CD4-positive, CD25-positive, alpha-beta regulatory T cell (primary cell): ENCODE measurements around the gene FOXF2. TPM values are rescaled to one million over a fixed set of nuclear protein-coding genes. Genes with fewer than 3 reads are reported as not detected.
"Not testable (repeated sequence)": the region's sequence is repeated elsewhere in the genome, so short reads cannot be mapped to it uniquely, and the experiment has no call there.

Experiments
- ATAC-seq, 2 donors: fragments of 150-1000 bp; cut with Tn5 transposase; one replicate each; pipeline ENCODE4 v1.10.0; 2021; ENCODE audit warnings: low read depth in 2 of 2, moderate number of reproducible peaks in 2 of 2, moderate library complexity in 1 of 2
- DNase-seq, 3 donors: peaks; one replicate each; pipeline versions ENCODE4 v3.0.0 to v3.0.0-alpha.2; 2012 to 2022; ENCODE audit warnings: mixed read lengths in 1 of 3
- H3K27ac ChIP-seq: one replicate; pipeline ENCODE4 v1.7.0; 2013; ENCODE audit warnings: mild to moderate bottlenecking, low read length; ENCODE audit not compliant: insufficient read depth, poor library complexity, severe bottlenecking
- H3K27me3 ChIP-seq: one replicate; pipeline ENCODE4 v1.7.0; 2013; ENCODE audit warnings: low read length; ENCODE audit not compliant: control insufficient read depth, insufficient read depth
- H3K36me3 ChIP-seq: one replicate; pipeline ENCODE4 v1.7.0; 2013; ENCODE audit warnings: mild to moderate bottlenecking, low read length, moderate library complexity; ENCODE audit not compliant: control insufficient read depth, insufficient read depth
- H3K4me1 ChIP-seq: 2 replicates; pipeline ENCODE4 v1.7.0; 2013; ENCODE audit warnings: mild to moderate bottlenecking, low read length; ENCODE audit not compliant: insufficient read depth, control insufficient read depth, poor library complexity, severe bottlenecking
- H3K4me3 ChIP-seq: one replicate; pipeline ENCODE4 v1.7.0; 2013; ENCODE audit warnings: low read depth, mild to moderate bottlenecking, low read length, moderate library complexity
- H3K9me3 ChIP-seq, 2 experiments: 1 replicate in 1 of 2; 2 replicates in 1 of 2; pipeline ENCODE4 v1.7.0; 2013; ENCODE audit warnings: low read length in 2 of 2, mild to moderate bottlenecking in 1 of 2, moderate library complexity in 1 of 2; ENCODE audit not compliant: control insufficient read depth in 2 of 2
- H3K27ac Mint-ChIP-seq, 3 donors: one replicate each; pipeline ENCODE4 v1.8.0; 2020 to 2022; ENCODE audit warnings: mild to moderate bottlenecking in 3 of 3, mixed read lengths in 3 of 3, moderate library complexity in 2 of 3
- H3K27me3 Mint-ChIP-seq: one replicate; pipeline ENCODE4 v1.8.0; 2022; ENCODE audit warnings: mild to moderate bottlenecking, mixed read lengths
- H3K36me3 Mint-ChIP-seq: one replicate; pipeline ENCODE4 v1.8.0; 2020; ENCODE audit warnings: mixed read lengths
- H3K4me1 Mint-ChIP-seq, 4 donors: one replicate each; pipeline ENCODE4 v1.8.0; 2020 to 2022; ENCODE audit warnings: mixed read lengths in 4 of 4, mild to moderate bottlenecking in 1 of 4
- H3K4me3 Mint-ChIP-seq, 4 donors: one replicate each; pipeline ENCODE4 v1.8.0; 2020 to 2022; ENCODE audit warnings: mild to moderate bottlenecking in 4 of 4, mixed read lengths in 4 of 4, moderate library complexity in 3 of 4
- H3K9me3 Mint-ChIP-seq, 7 donors: one replicate each; pipeline ENCODE4 v1.8.0; 2020 to 2022; ENCODE audit warnings: mixed read lengths in 7 of 7, mild to moderate bottlenecking in 3 of 7, moderate library complexity in 2 of 7
- polyA plus RNA-seq, 4 donors: library from polyadenylated mRNA; unstranded; fragments of 300-500 nt; fragmentation: Illumina TruSeq; gene quantifications; one replicate each; pipeline ENCODE4 v1.2.3, GENCODE V29; 2021
- total RNA-seq: library from RNA; stranded (reverse); gene quantifications from one replicate; pipeline ENCODE4 v1.2.3, GENCODE V29; 2022

FOXF2 gene
- total and polyA plus RNA-seq, 5 donors from 2014 or later: not detected

DNA sequence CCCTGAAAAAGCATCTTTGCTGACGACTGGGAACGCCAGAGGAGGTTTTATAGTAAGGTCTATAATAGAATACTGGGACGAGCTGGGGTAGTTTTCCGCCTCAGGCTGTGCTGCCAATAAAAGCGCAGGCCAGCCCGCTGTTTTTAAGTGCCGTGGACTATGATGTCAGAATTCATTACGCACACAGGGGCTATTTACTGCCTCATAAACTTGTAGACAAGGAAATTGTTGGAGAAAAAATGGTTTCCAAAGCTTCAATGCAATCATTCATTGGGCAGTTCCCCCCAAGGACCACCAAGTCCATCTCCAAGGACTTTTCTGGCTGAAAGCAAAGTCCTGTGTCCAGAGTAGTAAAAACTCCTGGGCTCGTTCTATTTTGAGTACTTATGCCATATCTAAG, 20.4 kb upstream of the FOXF2 start:
- no peak overlapping the region for H3K4me3 Mint-ChIP-seq
- Histone ChIP-seq H3K4me3 (no peak overlapping the region), H3K4me1 (no peaks in the 10 kb centered on the region), H3K27me3 (peaks cover 25% of the 10 kb centered on the region), H3K27ac (no peak overlapping the region), H3K9me3 (no peaks in the 10 kb centered on the region), H3K36me3 (no peaks in the 10 kb centered on the region)
- DNase-seq: no peak
- H3K27ac Mint-ChIP-seq: no peak overlapping the region
- peaks cover 46% of the 10 kb centered on the region for H3K27me3 Mint-ChIP-seq
- peaks cover 0 to 8% (median 2%) of the 10 kb centered on the region in 7 donors for H3K9me3 Mint-ChIP-seq
- H3K36me3 Mint-ChIP-seq: no peaks in the 10 kb centered on the region
- no peak for ATAC-seq
- no peaks in the 10 kb centered on the region for H3K4me1 Mint-ChIP-seq

DNA sequence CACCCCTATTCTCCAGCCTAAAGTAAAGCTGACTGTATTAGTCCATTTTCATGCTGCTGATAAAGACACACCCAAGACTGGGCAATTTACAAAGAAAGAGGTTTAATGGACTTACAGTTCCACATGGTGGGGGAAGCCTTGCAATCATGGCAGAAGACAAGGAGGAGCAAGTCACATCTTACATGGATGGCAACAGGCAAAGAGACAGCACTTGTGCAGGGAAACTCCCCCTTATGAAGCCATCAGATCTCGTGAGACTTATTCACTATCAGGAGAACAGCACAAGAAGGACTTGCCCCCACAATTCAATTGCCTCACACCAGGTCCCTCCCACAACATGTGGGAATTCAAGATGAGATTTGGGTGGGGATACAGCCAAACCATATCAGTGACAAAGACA, 19.7 kb upstream of the FOXF2 start:
- DNase-seq, H3K36me3 Mint-ChIP-seq, H3K9me3 Mint-ChIP-seq, H3K4me1 ChIP-seq, H3K27ac ChIP-seq, H3K36me3 ChIP-seq, H3K9me3 ChIP-seq, H3K4me1 Mint-ChIP-seq, ATAC-seq, H3K4me3 ChIP-seq, H3K4me3 Mint-ChIP-seq, H3K27ac Mint-ChIP-seq: not testable (repeated sequence)
- peaks cover 49% of the 10 kb centered on the region for H3K27me3 Mint-ChIP-seq
- H3K27me3 ChIP-seq: peaks cover 30% of the 10 kb centered on the region

DNA sequence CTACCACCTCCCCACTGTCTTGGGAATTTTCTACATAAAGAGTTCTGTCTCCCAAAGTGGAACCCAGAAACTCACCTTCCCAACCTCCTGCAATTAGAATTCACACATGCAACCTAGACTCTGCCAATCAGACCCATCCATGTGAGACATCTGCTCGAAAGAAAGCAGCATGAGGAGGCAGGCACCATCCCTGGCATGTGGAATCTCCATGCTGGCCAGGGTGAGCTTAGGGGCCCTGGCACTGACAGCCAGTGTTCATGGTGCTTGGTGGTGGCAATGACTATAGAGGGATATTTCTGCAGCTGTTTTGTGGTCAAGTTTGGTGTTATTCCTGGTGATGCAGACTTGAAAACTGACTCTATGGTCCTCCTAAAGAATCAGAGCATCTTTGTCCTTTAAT, 17.4 kb upstream of the FOXF2 start:
- Mint-ChIP-seq H3K9me3 (peaks cover 0 to 8% (median 2%) of the 10 kb centered on the region in 7 donors), H3K4me3 (no peak overlapping the region), H3K4me1 (no peaks in the 10 kb centered on the region), H3K27ac (no peak overlapping the region), H3K27me3 (peaks cover 61% of the 10 kb centered on the region), H3K36me3 (no peaks in the 10 kb centered on the region)
- ATAC-seq (no peak), DNase-seq (no peak)
- H3K27me3 ChIP-seq: peaks cover 37% of the 10 kb centered on the region
- no peaks in the 10 kb centered on the region for H3K36me3 ChIP-seq
- H3K4me3 ChIP-seq: no peak overlapping the region
- H3K27ac ChIP-seq: no peak overlapping the region
- H3K4me1 ChIP-seq: no peaks in the 10 kb centered on the region
- H3K9me3 ChIP-seq: no peaks in the 10 kb centered on the region

DNA sequence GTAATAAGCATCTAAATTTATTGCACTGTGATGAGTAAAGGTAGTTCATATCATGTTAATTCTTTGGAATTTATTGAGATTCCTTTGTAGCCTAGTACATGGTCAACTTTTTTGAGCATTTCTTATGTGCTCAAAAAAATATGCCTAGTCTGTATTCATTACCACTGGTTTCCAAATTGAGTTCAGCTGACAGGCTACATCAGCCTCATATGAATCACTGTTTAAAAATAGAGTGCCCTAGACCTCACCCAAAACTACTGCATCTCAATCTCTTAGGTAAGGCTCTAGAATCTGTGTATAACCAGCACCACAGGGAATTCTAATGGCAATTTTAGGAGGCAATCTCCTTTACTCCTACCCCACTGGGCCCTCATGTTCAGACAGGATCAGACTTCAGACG, 16.7 kb upstream of the FOXF2 start:
- H3K36me3 ChIP-seq: no peaks in the 10 kb centered on the region
- H3K27me3 ChIP-seq: peaks cover 40% of the 10 kb centered on the region
- Mint-ChIP-seq H3K4me1 (peaks cover 0 to 3% (median 0%) of the 10 kb centered on the region in 4 donors), H3K27me3 (peaks cover 65% of the 10 kb centered on the region), H3K4me3 (no peak overlapping the region), H3K36me3 (no peaks in the 10 kb centered on the region), H3K9me3 (peaks cover 0 to 11% (median 2%) of the 10 kb centered on the region in 7 donors), H3K27ac (no peak overlapping the region)
- H3K27ac ChIP-seq: no peak overlapping the region
- H3K4me3 ChIP-seq: no peak overlapping the region
- ATAC-seq: no peak
- H3K4me1 ChIP-seq: no peaks in the 10 kb centered on the region
- DNase-seq: no peak
- H3K9me3 ChIP-seq: no peaks in the 10 kb centered on the region

DNA sequence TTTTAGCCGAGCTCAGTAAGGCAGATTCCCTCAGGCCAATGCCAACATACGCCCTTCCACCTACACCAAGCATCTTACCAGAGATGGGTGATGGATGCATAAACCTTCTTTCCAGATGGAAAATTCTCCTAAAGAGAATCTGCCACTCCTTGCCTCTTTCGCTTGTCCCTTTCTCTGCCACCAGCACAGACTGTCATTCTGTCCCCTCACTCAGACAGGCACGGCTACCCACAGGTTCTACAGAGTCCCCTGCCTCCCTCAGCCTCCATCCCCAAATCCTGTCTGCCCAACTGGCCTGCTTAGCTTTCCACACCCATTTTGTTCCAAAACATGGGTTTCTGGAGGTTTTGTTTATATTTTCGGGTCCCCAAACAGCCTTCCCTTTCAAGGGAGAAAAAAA, 12.7 kb upstream of the FOXF2 start:
- peaks cover 85% of the 10 kb centered on the region for H3K27me3 Mint-ChIP-seq
- H3K9me3 Mint-ChIP-seq: peaks cover 0 to 10% (median 0%) of the 10 kb centered on the region in 7 donors
- no peak overlapping the region for H3K27ac Mint-ChIP-seq
- Histone ChIP-seq H3K27ac (no peak overlapping the region), H3K9me3 (no peaks in the 10 kb centered on the region), H3K4me1 (peaks cover 26% of the 10 kb centered on the region), H3K36me3 (no peaks in the 10 kb centered on the region), H3K4me3 (no peak overlapping the region), H3K27me3 (peaks cover 55% of the 10 kb centered on the region)
- H3K4me3 Mint-ChIP-seq: no peak overlapping the region
- DNase-seq (no peak), ATAC-seq (no peak)
- H3K36me3 Mint-ChIP-seq: no peaks in the 10 kb centered on the region
- H3K4me1 Mint-ChIP-seq: peaks cover 0 to 28% (median 15%) of the 10 kb centered on the region in 4 donors

DNA sequence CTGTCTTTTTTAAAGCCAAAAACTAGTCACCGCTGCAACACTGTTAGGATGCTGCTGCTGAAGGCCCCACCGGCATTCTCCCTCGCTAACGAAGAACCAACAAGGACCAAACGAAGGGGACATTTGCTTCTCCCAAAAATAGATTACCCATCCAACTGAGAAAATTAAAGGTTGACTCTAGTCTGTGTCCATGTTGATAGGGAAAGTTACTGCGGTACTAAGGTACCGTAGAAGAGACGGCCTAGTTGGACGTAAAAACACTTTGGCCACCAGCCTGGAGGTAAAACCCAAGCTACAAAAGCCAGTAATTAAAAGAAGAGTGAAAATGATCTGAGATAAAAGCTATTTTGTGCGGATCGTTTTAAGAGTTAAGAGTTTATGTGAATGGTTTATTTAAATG, 11.8 kb upstream of the FOXF2 start:
- H3K9me3 Mint-ChIP-seq: peaks cover 0 to 9% (median 0%) of the 10 kb centered on the region in 7 donors

DNA sequence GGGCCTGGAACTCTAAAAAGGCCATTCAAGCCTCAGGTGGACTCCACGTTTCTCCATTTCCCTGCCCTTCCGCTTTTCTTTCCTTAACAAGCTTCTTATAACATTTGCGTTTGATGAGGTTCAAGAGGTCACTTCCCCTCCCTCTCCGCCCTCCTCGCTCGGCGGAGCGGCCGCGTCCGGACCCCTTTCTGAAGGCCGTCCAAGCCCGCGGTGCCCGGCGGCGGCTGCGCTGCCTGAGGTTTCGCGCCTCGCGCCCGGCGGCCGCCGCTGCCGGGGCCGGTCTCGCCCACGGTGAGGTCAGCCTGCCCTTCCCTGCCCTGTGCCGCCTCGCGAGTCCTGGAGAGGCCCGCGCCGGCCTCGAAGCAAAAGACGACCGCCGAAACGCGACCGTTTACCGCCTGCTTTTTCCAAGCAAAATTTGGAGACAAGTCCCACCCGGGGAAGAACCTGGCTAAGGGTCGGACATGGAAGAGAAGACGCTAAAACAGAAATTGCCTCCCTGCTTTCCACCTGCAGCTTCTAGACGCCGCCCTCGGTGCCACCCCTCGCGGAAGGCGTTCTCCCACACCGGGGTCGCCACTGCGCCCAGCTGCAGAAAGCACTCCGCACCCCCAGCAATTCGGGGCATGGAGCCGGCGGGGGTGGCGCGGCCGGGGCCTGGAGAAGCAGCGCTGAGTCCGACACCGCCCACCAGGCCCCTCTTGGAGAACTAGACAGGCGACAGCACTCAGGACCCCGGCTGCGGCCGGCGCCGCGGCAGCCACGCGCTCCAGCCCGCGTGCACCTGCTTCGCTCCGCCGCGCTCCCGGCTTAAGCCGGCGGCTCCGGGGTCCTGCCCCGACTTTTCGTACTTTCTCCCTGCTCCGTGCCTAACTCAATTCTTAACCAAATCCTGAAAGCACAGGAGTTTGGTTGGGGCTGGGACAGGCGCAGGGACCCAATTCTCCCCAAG, 11.0 kb upstream of the FOXF2 start:
- H3K27ac Mint-ChIP-seq: no peak overlapping the region
- no peaks in the 10 kb centered on the region for H3K36me3 ChIP-seq
- peaks cover 0 to 5% (median 0%) of the 10 kb centered on the region in 7 donors for H3K9me3 Mint-ChIP-seq
- H3K27ac ChIP-seq: no peak overlapping the region
- no peak overlapping the region for H3K4me3 ChIP-seq
- peak overlapping the region in 1 of 4 donors; percentile 59 for H3K4me3 Mint-ChIP-seq
- ATAC-seq (no peak), DNase-seq (no peak)
- H3K4me1 Mint-ChIP-seq: peaks cover 0 to 31% (median 15%) of the 10 kb centered on the region in 4 donors
- peaks cover 34% of the 10 kb centered on the region for H3K4me1 ChIP-seq
- H3K27me3 Mint-ChIP-seq: peaks cover 77% of the 10 kb centered on the region
- no peaks in the 10 kb centered on the region for H3K9me3 ChIP-seq
- peaks cover 48% of the 10 kb centered on the region for H3K27me3 ChIP-seq
- no peaks in the 10 kb centered on the region for H3K36me3 Mint-ChIP-seq

More for the DNA sequence above, 11.8 kb upstream of the FOXF2 start:
- no peak overlapping the region for H3K27ac Mint-ChIP-seq
- Histone ChIP-seq H3K27me3 (peaks cover 55% of the 10 kb centered on the region), H3K4me1 (peaks cover 34% of the 10 kb centered on the region), H3K9me3 (no peaks in the 10 kb centered on the region), H3K27ac (no peak overlapping the region), H3K36me3 (no peaks in the 10 kb centered on the region), H3K4me3 (no peak overlapping the region)
- H3K4me1 Mint-ChIP-seq: peaks cover 0 to 31% (median 15%) of the 10 kb centered on the region in 4 donors
- peaks cover 81% of the 10 kb centered on the region for H3K27me3 Mint-ChIP-seq
- no peak for ATAC-seq
- H3K36me3 Mint-ChIP-seq: no peaks in the 10 kb centered on the region
- peak overlapping the region in 1 of 4 donors; percentile 3 for H3K4me3 Mint-ChIP-seq
- DNase-seq: no peak
